Measurements from ENCODE around the gene JPH3.

The JPH3 gene

DNA sequence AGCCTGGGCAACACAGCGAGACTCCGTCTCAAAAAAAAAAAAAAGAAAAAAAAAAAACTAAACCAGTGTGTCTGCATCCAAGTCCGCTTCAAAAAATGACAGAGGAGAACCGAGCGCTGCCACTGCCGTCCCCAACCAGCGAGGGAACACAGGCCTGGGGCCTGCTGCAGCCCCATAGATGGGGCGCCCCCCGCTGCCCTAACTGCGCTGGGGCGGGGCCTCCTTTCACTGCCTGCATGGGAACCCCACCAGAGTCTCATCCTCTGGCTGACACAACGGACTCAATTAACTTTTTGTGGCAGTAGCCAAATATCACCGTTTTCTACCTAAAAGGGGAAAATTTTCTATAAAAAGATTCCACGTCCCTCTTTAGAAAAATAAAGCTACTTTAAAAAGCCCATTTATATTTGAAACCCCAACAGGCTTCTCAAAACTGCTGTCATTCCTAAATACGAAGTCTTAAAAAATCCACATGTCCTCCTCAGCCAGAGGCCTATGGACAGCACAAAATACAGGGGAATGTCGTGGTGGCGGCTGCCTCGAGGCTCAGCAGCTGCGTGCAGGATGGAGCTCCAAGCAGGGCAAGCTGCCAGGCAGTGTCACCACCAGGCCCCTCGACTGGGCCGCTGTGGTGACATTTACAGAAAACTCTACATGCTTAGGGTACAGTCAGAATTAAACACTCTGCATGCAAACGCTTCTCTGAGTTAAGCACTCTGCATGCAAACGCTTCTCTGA, 133.1 kb downstream of the JPH3 start:
- no peak overlapping the region for H3K4me3 ChIP-seq
- no peak overlapping the region for H3K27ac ChIP-seq
- H3K36me3 ChIP-seq = peaks cover 77% of the 10 kb centered on the region
- no peak for TF ChIP-seq Cebpa-rat (IDR thresholded peaks at IDR 0.05)
- H3K4me2 ChIP-seq = no peak overlapping the region
- no peak overlapping the region for H3K9ac ChIP-seq
- no peaks in the 10 kb centered on the region for H3K9me3 ChIP-seq
- no peaks in the 10 kb centered on the region; the same call in 1 of the 2 replicates for H3K4me1 ChIP-seq
- peaks cover 54% of the 10 kb centered on the region for H4K20me1 ChIP-seq
- no peaks in the 10 kb centered on the region for H3K27me3 ChIP-seq

- H3K9ac ChIP-seq = no peak overlapping the region; the same call in 1 of the 2 replicates
- H3K27ac ChIP-seq = no peak overlapping the region
- H3K27me3 ChIP-seq = no peaks in the 10 kb centered on the region
- peaks cover 59% of the 10 kb centered on the region for H4K20me1 ChIP-seq
- H3K9me3 ChIP-seq = no peaks in the 10 kb centered on the region
- TF ChIP-seq Cebpa-rat (IDR thresholded peaks at IDR 0.05) = no peak
- H3K4me2 ChIP-seq = no peak overlapping the region
- no peaks in the 10 kb centered on the region; the same call in 1 of the 2 replicates for H3K4me1 ChIP-seq
- H3K36me3 ChIP-seq = peaks cover 78% of the 10 kb centered on the region
- no peak overlapping the region for H3K4me3 ChIP-seq
Observed at GRCh38 chr16:87736008-87736382, 133.7 kb downstream of the JPH3 start.

DNA sequence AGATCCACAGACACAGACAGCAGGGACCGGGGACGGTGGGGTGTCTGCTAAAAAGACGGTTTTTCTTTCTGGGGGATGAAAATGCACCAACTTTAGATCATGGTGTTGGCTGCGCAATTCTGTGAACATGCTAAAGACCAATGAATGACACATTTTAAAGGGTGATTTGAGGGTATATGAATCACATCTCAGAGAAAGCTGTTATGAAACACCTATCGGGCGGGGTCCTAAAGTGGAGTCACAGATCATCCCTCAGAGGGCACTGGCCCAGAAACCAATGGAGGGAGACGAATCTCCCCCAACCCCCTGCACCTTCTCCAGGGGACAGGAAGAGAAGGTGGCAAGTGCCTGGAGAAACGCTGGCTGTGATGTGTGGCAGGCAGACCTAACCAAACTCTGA, 137.5 kb downstream of the JPH3 start:
- TF ChIP-seq Cebpa-rat (IDR thresholded peaks at IDR 0.05) = no peak
- H4K20me1 ChIP-seq = peaks cover 85% of the 10 kb centered on the region
- H3K4me3 ChIP-seq = no peak overlapping the region
- H3K4me1 ChIP-seq = no peaks in the 10 kb centered on the region; the same call in 1 of the 2 replicates
- H3K27ac ChIP-seq = no peak overlapping the region
- H3K9ac ChIP-seq = no peak overlapping the region
- no peaks in the 10 kb centered on the region for H3K27me3 ChIP-seq
- H3K4me2 ChIP-seq = no peak overlapping the region
- H3K9me3 ChIP-seq = no peaks in the 10 kb centered on the region
- H3K36me3 ChIP-seq = peaks cover 85% of the 10 kb centered on the region

DNA sequence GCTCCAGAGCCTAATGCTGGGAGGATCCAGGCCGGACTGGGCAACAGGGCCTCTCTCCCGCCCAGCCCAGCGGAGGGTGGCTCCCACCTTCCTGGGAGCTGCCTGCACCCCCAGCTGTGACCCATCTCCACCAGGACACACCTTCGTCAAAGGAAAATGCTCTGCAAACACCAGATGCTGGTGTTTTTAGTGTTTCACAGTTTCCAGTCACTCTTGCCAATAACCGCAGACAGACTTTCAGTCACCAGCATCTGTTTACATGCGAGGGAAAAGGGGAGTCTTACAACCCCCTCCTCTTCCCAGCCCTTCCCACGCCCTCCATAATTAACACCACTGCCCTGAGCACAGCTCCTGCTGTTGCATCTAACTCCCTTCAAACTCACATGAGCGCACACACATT, 138.1 kb downstream of the JPH3 start:
- H3K27ac ChIP-seq = no peak overlapping the region
- H3K4me1 ChIP-seq = no peaks in the 10 kb centered on the region; the same call in 1 of the 2 replicates
- H4K20me1 ChIP-seq = peaks cover 87% of the 10 kb centered on the region
- no peak overlapping the region for H3K4me2 ChIP-seq
- peaks cover 92% of the 10 kb centered on the region for H3K36me3 ChIP-seq
- no peaks in the 10 kb centered on the region for H3K9me3 ChIP-seq
- H3K4me3 ChIP-seq = no peak overlapping the region
- H3K9ac ChIP-seq = no peak overlapping the region
- no peaks in the 10 kb centered on the region for H3K27me3 ChIP-seq
- no peak for TF ChIP-seq Cebpa-rat (IDR thresholded peaks at IDR 0.05)

DNA sequence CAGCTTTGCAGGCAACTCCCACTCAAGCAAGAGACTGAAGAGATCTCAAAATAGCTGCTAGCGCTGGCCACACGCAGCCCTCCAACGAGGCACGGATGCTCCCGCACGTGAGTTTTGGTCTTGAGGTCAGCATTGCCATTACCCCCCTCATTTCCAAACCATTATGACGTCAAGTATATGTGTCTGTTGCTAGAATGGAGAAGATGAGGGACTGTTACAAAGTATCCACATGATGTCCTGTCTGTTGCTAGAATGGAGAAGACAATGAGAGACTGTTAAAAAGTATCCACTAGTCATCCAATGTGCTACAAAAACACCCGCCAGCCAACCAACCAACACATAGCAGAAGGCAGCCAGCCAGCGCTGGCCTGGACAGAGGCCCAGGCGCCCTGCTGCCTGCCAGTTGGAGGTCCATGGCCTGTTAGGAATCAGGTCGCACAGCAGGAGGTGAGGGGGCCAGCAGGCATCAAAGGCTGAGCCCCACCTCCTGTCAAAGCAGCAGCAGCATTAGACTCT, 138.7 kb downstream of the JPH3 start:
- Histone ChIP-seq H3K4me3 (no peak overlapping the region), H3K9me3 (no peaks in the 10 kb centered on the region), H3K27me3 (no peaks in the 10 kb centered on the region), H4K20me1 (peaks cover 87% of the 10 kb centered on the region), H3K36me3 (peaks cover 92% of the 10 kb centered on the region), H3K4me2 (no peak overlapping the region), H3K9ac (no peak overlapping the region), H3K27ac (no peak overlapping the region), H3K4me1 (no peaks in the 10 kb centered on the region; the same call in 1 of the 2 replicates)
- TF ChIP-seq Cebpa-rat (IDR thresholded peaks at IDR 0.05) = no peak

GRCh38 chr16:87741700-87742415, 139.6 kb downstream of the JPH3 start:
- H3K27ac ChIP-seq = 0 out of 2 replicates have a peak overlapping the region, but pooled peaks have one; percentile 9
- no peak overlapping the region for H3K4me3 ChIP-seq
- no peak overlapping the region for H3K9ac ChIP-seq
- H3K36me3 ChIP-seq = peaks cover 92% of the 10 kb centered on the region
- TF ChIP-seq Cebpa-rat (IDR thresholded peaks at IDR 0.05) = no peak
- H3K4me1 ChIP-seq = no peaks in the 10 kb centered on the region
- H3K9me3 ChIP-seq = no peaks in the 10 kb centered on the region
- peaks cover 87% of the 10 kb centered on the region for H4K20me1 ChIP-seq
- no peaks in the 10 kb centered on the region for H3K27me3 ChIP-seq
- H3K4me2 ChIP-seq = no peak overlapping the region

GRCh38 chr16:87742781-87743490, 140.6 kb downstream of the JPH3 start:
- H3K27ac ChIP-seq = no peak overlapping the region
- no peak overlapping the region for H3K9ac ChIP-seq
- H3K4me1 ChIP-seq = no peaks in the 10 kb centered on the region
- H3K4me2 ChIP-seq = no peak overlapping the region
- no peaks in the 10 kb centered on the region for H3K27me3 ChIP-seq
- peaks cover 92% of the 10 kb centered on the region for H3K36me3 ChIP-seq
- no peak overlapping the region for H3K4me3 ChIP-seq
- 0 out of 2 replicates have a peak, but pooled peaks have one; percentile 20 for TF ChIP-seq Cebpa-rat (IDR thresholded peaks at IDR 0.05)
- no peaks in the 10 kb centered on the region for H3K9me3 ChIP-seq
- peaks cover 88% of the 10 kb centered on the region for H4K20me1 ChIP-seq

GRCh38 chr16:87744750-87745514, 142.6 kb downstream of the JPH3 start:
- H4K20me1 ChIP-seq = peaks cover 92% of the 10 kb centered on the region
- no peak for TF ChIP-seq Cebpa-rat (IDR thresholded peaks at IDR 0.05)
- H3K4me2 ChIP-seq = no peak overlapping the region
- no peaks in the 10 kb centered on the region for H3K9me3 ChIP-seq
- no peaks in the 10 kb centered on the region for H3K27me3 ChIP-seq
- no peak overlapping the region for H3K4me3 ChIP-seq
- H3K9ac ChIP-seq = no peak overlapping the region
- H3K4me1 ChIP-seq = no peaks in the 10 kb centered on the region
- H3K27ac ChIP-seq = no peak overlapping the region
- peaks cover 100% of the 10 kb centered on the region for H3K36me3 ChIP-seq

GRCh38 chr16:87746178-87746577, 143.9 kb downstream of the JPH3 start:
- peaks cover 100% of the 10 kb centered on the region for H3K36me3 ChIP-seq

More at GRCh38 chr16:87746178-87746577, 143.9 kb downstream of the JPH3 start:
- H4K20me1 ChIP-seq = peaks cover 92% of the 10 kb centered on the region
- H3K9ac ChIP-seq = no peak overlapping the region
- no peaks in the 10 kb centered on the region for H3K9me3 ChIP-seq
- no peak overlapping the region for H3K4me2 ChIP-seq
- H3K27ac ChIP-seq = no peak overlapping the region
- H3K4me3 ChIP-seq = no peak overlapping the region
- no peak for TF ChIP-seq Cebpa-rat (IDR thresholded peaks at IDR 0.05)
- H3K27me3 ChIP-seq = no peaks in the 10 kb centered on the region
- H3K4me1 ChIP-seq = peaks cover 8% of the 10 kb centered on the region
